Endothelial cell of umbilical vein (primary cell): Measurements from ENCODE around the gene CYP19A1.

Experiments used
- CTCF ChIP-seq, 2 donors: IDR thresholded peaks; 1 replicate in 1 of 2; 2 replicates in 1 of 2; pipeline ENCODE4 v1.5.1; 2011; ENCODE audit warnings: low read length in 2 of 2, mild to moderate bottlenecking in 2 of 2, moderate library complexity in 2 of 2, control low read depth in 1 of 2, inconsistent platforms in 1 of 2, low read depth in 1 of 2; ENCODE audit not compliant: insufficient read depth in 1 of 2; ENCODE audit errors: extremely low read depth in 1 of 2
- EZH2 ChIP-seq: IDR thresholded peaks from 2 replicates; pipeline ENCODE4 v1.6.1; 2012; ENCODE audit warnings: borderline replicate concordance, low read depth, mild to moderate bottlenecking, moderate library complexity, low read length, inconsistent platforms; ENCODE audit not compliant: severe bottlenecking
- FOS ChIP-seq: IDR thresholded peaks from 2 replicates; pipeline ENCODE4 v1.6.1; 2011; ENCODE audit warnings: mild to moderate bottlenecking, low read length, moderate library complexity, borderline replicate concordance; ENCODE audit not compliant: insufficient read depth
- GATA2 ChIP-seq: IDR thresholded peaks from 2 replicates; pipeline ENCODE4 v1.7.0; 2011; ENCODE audit warnings: low read depth, mild to moderate bottlenecking, moderate library complexity, mixed read lengths, low read length; ENCODE audit not compliant: insufficient read length, insufficient read depth
- MAX ChIP-seq: IDR thresholded peaks from 2 replicates; pipeline ENCODE4 v1.6.1; 2011; ENCODE audit not compliant: insufficient read depth, insufficient read length
- MYC ChIP-seq: IDR thresholded peaks from one replicate; pipeline ENCODE4 v1.6.1; 2011; ENCODE audit warnings: mild to moderate bottlenecking, low read depth, low read length
- POLR2A ChIP-seq: IDR thresholded peaks from 2 replicates; pipeline ENCODE4 v1.6.1; 2012; ENCODE audit warnings: low read depth, mild to moderate bottlenecking, control low read depth, low read length
- POLR2AphosphoS5 ChIP-seq: IDR thresholded peaks from 2 replicates; pipeline ENCODE4 v1.6.1; 2012; ENCODE audit warnings: low read depth, mild to moderate bottlenecking, control low read depth, low read length, moderate library complexity; ENCODE audit not compliant: insufficient read depth

- TF ChIP-seq CTCF (IDR thresholded peaks at IDR 0.05; ENCODE audit: extremely low read depth in 1 of 2, insufficient read depth in 1 of 2, low read depth in 1 of 2, low read length in 2 of 2): no peak
- no peak for TF ChIP-seq POLR2A
- TF ChIP-seq MAX: no peak
- no peak for TF ChIP-seq EZH2
- no peak for TF ChIP-seq POLR2AphosphoS5
- no peak for TF ChIP-seq MYC
- TF ChIP-seq FOS: no peak
- no peak for TF ChIP-seq GATA2
Measured at GRCh38 chr15:51311510-51311909, 26.9 kb downstream of the CYP19A1 start.
